DMS 273 (cell line): ENCODE results near the gene ME3.
A peak's percentile ranks its signal among the peaks of the same experiment; 100 is the strongest.

Source experiments
- DNase-seq: peaks from one replicate; lab custom pipeline; 2025; ENCODE audit not compliant: unreplicated experiment; lab: John Stamatoyannopoulos, UW

The ME3 gene

GRCh38 chr11:86519064-86519911, 153.1 kb downstream of the ME3 start:
- DNase-seq, result peak; percentile 45

- DNase-seq, result no peak
These were observed 154.2 kb downstream of the ME3 start for GRCh38 chr11:86518211-86518610.

DNA sequence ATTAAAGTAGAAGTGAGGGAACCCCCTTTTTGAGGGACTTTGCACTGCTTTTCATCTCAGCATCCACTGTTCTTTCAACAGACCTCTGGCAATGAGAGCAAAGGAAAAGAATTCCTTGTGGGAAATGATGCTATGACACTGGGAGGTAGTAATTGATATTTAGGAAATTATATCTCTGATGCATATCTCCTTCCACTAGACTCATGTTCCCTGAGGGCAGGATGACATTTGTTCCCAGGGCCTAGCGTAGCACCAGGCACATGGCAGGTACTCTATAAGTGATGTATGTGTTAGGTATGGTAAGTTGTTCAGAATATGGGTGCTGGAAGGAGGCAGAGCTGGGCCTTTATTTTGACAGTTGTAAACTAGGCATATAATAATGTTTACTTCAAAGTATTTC, 154.9 kb downstream of the ME3 start:
- DNase-seq, result no peak

DNA sequence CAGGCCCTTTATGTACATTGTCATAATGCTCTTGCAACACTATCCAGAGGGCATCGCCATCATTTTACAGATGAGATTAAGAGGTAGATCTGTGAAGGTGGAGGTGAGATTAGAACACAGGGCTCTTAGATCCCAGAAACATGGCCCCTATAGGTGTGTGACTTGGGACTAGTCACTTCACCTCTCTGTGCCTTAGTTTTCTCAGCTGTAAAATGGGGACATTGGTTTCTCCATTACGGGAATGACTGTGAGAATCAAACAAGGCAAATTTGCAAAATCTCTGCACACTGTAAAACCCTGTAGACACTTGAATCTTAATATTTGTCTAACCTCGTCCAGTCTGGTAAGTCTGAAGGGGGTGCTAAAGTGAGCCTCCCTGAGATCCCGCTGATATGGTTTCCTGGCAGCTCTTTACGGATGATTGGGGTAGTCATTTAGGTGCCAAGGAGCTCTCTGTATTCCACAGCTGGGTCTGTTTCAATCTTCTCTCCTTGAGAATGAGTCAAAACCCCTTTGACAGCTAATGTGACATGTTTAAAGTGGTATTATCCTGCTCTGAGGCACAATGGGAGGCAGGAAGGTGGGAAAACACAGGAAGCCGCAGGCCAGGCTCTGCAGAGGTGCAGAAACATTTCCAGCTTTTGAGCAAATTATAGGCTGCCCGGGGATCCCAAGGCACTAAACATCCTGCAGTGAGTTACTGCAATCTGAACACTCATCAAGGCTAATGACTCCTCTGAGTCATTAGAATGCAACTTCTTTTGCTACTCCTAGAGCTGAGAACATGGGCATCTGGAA, 156.9 kb downstream of the ME3 start:
- peak; percentile 32 for DNase-seq

- no peak for DNase-seq
These were observed 158.0 kb downstream of the ME3 start for GRCh38 chr11:86514453-86514852.

DNA sequence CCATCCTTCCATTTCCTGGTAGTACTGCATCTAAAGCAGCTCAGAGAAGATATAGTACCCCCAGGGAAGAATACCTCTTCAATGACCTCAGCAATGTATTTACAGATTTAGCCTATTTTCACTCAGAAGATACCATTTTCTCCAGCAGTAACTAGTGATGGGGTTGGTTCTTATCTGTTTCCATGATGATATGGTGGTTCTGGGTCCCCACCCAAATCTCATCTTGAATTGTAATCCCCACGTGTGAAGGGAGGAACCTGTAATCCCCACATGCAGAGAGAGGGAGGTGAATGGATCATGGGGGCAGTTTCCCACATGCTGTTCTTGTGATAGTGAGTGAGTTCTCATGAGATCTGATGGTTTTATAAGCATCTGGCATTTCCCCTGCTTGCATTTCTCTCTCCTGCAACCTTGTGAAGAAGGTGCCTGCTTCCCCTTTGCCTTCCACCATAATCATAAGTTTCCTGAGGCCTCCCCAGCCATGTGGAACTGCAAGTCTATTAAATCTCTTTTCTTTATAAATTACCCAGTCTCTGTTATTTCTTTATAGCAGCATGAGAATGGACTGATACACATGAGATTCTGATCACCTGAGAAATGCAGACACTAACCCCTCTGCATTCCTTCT, 158.6 kb downstream of the ME3 start:
- DNase-seq, result no peak

GRCh38 chr11:86513138-86513537, 159.3 kb downstream of the ME3 start:
- DNase-seq, result no peak

- DNase-seq, result no peak
These were observed 161.3 kb downstream of the ME3 start for GRCh38 chr11:86511086-86511551.

- no peak for DNase-seq
These were observed 161.7 kb downstream of the ME3 start for GRCh38 chr11:86510674-86511073.

DNA sequence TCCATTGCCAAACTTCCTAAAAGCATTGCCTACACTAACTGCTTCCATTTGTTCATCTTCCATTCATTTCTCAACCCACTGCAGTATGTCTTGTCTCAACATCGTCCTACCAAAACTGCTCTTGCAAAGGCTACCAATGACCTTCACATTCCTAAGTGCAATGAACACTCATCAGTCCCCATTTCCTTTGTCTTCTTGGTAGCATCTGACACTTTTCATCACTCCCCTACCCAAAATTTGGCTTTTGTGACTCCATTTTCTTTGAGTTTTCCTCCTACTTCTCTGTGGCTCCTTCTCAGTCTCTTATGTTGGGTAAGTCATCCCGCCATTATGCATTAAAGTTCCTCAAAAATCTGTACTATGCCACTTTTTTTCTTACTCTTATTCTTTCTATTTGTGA, 162.3 kb downstream of the ME3 start:
- DNase-seq, result no peak

DNA sequence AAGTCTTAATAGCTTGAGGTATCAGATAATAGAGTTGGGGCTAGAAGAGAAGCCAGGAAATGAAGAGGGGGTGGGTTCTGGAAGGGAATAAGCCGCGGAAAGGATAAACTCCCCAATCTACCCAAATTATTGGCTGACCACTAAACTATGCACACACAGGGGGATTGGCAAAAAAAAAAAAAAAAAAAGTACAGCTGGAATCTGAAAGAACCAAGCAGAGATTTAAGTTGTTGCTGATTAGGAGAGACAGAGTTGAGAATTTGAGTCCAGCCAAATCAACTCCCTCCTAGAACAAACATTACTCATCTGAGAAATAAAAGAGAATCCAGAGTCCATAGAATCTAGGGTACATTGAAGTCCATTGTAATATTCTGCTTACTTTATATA, 162.8 kb downstream of the ME3 start:
- DNase-seq, result no peak

GRCh38 chr11:86508604-86509587, 163.5 kb downstream of the ME3 start:
- no peak for DNase-seq

DNA sequence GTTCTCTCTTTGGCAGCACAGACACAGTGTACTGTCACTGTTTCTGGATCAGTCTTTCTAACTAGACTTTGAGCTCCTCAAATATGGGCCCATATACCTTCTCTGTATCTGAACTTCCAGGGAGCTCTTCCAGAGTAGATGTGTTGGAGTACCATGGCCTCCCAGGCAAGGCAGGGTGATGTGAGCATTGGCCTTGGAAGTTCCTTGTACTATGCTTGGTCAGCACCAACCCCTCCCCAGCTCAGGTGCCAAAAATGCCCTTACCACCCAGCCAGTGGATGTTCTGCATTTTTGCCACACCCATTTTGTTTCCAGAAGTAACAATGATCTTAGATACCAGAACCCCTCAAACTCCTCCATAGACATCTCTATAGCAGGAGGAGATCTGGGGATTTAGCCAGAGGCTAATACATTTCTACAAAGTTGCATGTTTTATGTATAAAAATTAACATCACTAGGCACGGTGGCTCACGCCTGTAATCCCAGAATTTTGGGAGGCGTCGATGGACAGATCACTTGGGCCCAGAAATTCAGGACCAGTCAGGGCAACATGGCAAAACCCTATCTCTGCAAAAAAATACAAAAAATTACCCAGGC, 165.1 kb downstream of the ME3 start:
- no peak for DNase-seq

- no peak for DNase-seq
These were observed 166.2 kb downstream of the ME3 start for GRCh38 chr11:86506235-86506634.

DNA sequence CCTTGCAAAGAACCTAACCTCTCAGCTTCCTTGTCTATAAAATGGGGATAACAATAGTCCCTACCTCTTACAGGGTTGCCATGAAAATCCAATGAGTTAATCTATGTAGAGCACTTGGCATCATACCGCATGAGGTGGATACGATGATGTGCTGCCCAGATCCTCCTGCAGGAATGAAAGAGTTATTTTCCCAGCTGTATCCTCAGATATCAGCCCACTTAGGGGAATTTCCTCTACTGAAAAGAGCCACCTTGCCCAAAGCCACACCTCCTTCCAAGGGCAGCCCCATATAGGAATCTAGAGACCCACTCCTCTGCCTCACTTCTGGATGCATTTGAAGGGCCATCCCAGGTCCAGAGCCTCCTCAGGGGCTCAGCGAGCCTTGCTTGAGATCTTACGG, 169.3 kb downstream of the ME3 start:
- no peak for DNase-seq

GRCh38 chr11:86502137-86502642, 170.2 kb downstream of the ME3 start:
- DNase-seq, result no peak

DNA sequence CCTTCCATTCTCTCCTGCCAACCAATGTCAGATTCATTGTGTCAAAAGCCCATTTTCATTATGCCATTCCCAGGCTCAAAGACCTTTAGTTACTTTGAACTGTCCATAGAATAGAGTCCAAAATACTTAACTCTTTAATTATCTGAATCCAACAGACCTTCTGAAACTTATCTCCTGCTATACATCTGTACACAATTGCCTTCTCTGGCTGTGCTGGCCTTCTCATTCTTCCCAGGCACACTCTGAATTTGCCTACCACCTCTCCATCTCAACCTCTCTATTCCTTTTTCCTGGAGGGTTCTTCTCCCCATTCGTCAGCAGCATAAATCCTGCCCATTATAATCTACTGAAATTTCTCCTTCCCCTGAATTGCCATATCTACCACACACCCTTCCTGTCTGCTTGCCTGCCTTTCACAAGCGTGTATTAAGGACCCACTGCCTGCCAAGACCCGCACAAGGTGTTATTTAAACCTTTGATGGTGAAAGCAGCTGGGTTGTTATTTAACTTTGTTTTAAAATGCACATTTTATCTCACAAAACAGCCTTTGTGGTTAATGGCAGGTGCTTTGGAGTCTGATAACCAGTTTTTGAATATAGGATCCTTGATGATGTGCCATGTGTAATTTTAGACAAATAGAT, 171.8 kb downstream of the ME3 start:
- no peak for DNase-seq

GRCh38 chr11:86499723-86500129, 172.7 kb downstream of the ME3 start:
- no peak for DNase-seq

GRCh38 chr11:86497836-86498235, 174.6 kb downstream of the ME3 start:
- DNase-seq, result no peak
